Gastroesophageal sphincter (tissue), 4 donors: ENCODE data around the gene IQSEC1. TPM values are rescaled to one million over a fixed set of nuclear protein-coding genes. Genes with fewer than 3 reads are reported as not detected.

Experiments
- ATAC-seq: fragments of 150-250 bp; one replicate; pipeline ENCODE4 v1.9.1; 2016; ENCODE audit warnings: mild to moderate bottlenecking, moderate library complexity
- H3K27ac ChIP-seq, 4 donors: fragments of 200-600 bp; sonication (generic) in 3 of 4; 1 replicate in 3 of 4; 2 replicates in 1 of 4; pipeline ENCODE4 v1.5.1; 2016 to 2019
- H3K27me3 ChIP-seq: fragments of 200-600 bp; sonication (generic); one replicate; pipeline ENCODE4 v1.5.1; 2019
- H3K36me3 ChIP-seq, 2 donors: fragments of 200-600 bp; sonication (generic); one replicate each; pipeline ENCODE4 v1.5.1; 2019; ENCODE audit warnings: control low read depth in 1 of 2
- H3K4me1 ChIP-seq, 3 donors: fragments of 200-600 bp; sonication (generic); 1 replicate in 2 of 3; 2 replicates in 1 of 3; pipeline ENCODE4 v1.5.1; 2016 to 2019; ENCODE audit warnings: control low read depth in 2 of 3
- H3K4me3 ChIP-seq, 2 donors: fragments of 200-600 bp; sonication (generic); one replicate each; pipeline ENCODE4 v1.5.1; 2019; ENCODE audit warnings: mild to moderate bottlenecking in 1 of 2, moderate library complexity in 1 of 2
- H3K9me3 ChIP-seq, 3 donors: fragments of 200-600 bp; sonication (generic); one replicate each; pipeline ENCODE4 v1.5.1; 2017 to 2019; ENCODE audit warnings: control low read depth in 2 of 3
- EP300 ChIP-seq: sonication (generic); formaldehyde crosslinking; IDR thresholded peaks from one replicate; pipeline ENCODE4 v1.6.1; 2017; ENCODE audit warnings: antibody characterized with exemption, mild to moderate bottlenecking
- POLR2A ChIP-seq, 2 donors: fragments of 450-650 bp; IDR thresholded peaks; one replicate each; pipeline ENCODE4 v1.6.1; 2017; ENCODE audit warnings: antibody characterized with exemption in 2 of 2, mild to moderate bottlenecking in 2 of 2, moderate library complexity in 1 of 2
- POLR2AphosphoS5 ChIP-seq: sonication (generic); formaldehyde crosslinking; IDR thresholded peaks from one replicate; pipeline ENCODE4 v1.6.1; 2017; ENCODE audit warnings: antibody characterized with exemption
- WGBS, 2 donors: methylation state at CpG; one replicate each; pipeline ENCODE4 v1.1.5; 2018; ENCODE audit warnings: low coverage in 1 of 2; 5-methylcytosine and 5-hydroxymethylcytosine counted together
- total RNA-seq, 4 donors: library from RNA; depleted of rRNA; stranded (reverse); fragments of >200 nt; gene quantifications; one replicate each; pipeline ENCODE4 v1.1.0, GENCODE V29; 2016
- TF ChIP-seq, protein P1 (sequence below), 4 experiments: fragments of 200-600 bp in 2 of 4; fragments of 450-650 bp in 2 of 4; sonication (generic) in 1 of 4; IDR thresholded peaks; one replicate each; pipeline ENCODE4 v1.5.1; 2017 to 2019; ENCODE audit warnings: antibody characterized with exemption in 4 of 4, mild to moderate bottlenecking in 2 of 4, moderate library complexity in 2 of 4

The IQSEC1 gene
- total RNA-seq, 4 donors from 2014 or later: 49.5 to 104 (median 61.7) TPM

DNA sequence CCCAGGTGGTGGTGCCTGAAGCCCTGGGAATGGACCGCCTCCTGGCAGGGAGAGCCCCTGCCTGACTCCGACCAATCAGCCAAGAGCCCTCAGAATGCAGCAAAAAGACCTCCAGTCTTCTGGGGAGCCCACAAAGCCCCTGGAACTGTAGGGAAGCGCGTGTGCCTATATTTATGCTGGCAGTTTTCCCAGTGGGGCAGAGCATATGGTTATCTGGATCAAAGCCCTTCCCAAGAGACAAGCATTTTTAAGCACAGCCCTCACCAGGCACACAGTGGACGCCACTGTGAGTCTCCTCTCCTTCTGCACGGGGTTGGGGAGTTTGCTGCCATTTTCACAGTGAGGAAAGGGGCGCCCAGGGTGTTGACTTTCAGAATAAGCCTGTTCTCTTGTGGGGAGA lies 150.9 kb downstream of the IQSEC1 start:
- no peaks in the 10 kb centered on the region for H3K27me3 ChIP-seq
- TF ChIP-seq EP300: no peak
- TF ChIP-seq POLR2AphosphoS5: no peak
- no peak for TF ChIP-seq POLR2A (IDR thresholded peaks at IDR 0.05)
- TF ChIP-seq, protein P1, sequence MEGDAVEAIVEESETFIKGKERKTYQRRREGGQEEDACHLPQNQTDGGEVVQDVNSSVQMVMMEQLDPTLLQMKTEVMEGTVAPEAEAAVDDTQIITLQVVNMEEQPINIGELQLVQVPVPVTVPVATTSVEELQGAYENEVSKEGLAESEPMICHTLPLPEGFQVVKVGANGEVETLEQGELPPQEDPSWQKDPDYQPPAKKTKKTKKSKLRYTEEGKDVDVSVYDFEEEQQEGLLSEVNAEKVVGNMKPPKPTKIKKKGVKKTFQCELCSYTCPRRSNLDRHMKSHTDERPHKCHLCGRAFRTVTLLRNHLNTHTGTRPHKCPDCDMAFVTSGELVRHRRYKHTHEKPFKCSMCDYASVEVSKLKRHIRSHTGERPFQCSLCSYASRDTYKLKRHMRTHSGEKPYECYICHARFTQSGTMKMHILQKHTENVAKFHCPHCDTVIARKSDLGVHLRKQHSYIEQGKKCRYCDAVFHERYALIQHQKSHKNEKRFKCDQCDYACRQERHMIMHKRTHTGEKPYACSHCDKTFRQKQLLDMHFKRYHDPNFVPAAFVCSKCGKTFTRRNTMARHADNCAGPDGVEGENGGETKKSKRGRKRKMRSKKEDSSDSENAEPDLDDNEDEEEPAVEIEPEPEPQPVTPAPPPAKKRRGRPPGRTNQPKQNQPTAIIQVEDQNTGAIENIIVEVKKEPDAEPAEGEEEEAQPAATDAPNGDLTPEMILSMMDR (IDR thresholded peaks at IDR 0.05): no peak
- no peak overlapping the region for H3K27ac ChIP-seq
- H3K36me3 ChIP-seq: peaks cover 0 to 96% of the 10 kb centered on the region in 2 donors
- H3K4me3 ChIP-seq: no peak overlapping the region
- WGBS, 2 donors: 75 to 100% methylated on average over 2 to 3 of the region's 7 CpGs
- H3K9me3 ChIP-seq: no peaks in the 10 kb centered on the region
- ATAC-seq: no peak
- H3K4me1 ChIP-seq: peaks cover 0 to 32% (median 5%) of the 10 kb centered on the region in 3 donors

DNA sequence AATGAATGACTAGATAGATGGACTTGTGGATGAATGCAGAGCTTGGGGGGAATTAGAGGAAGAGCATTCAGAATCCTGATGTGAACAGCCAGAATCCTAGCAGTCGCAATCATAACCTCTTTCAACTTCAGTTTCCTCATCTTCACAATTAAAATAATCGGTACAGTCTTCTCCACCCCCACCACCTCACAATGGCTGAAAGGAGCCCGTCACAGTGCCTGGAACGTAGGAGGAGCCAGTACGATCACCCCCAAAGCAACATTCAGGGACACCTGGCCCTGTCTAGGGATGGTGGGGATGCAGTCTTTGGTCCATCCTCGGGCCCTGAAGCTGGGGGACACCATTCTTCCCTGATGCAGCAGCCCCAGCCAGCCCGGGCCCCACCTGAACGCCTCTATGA lies 151.5 kb downstream of the IQSEC1 start:
- Histone ChIP-seq H3K4me1 (peaks cover 0 to 26% (median 5%) of the 10 kb centered on the region in 3 donors), H3K27me3 (no peaks in the 10 kb centered on the region), H3K36me3 (peaks cover 0 to 100% of the 10 kb centered on the region in 2 donors), H3K4me3 (no peak overlapping the region), H3K27ac (no peak overlapping the region), H3K9me3 (no peaks in the 10 kb centered on the region)
- WGBS, 2 donors: 90% methylated on average over 6 of the region's 8 CpGs; no CpG with 5 or more reads in 1 of the 2 donors
- no peak for ATAC-seq
- TF ChIP-seq, protein P1 (IDR thresholded peaks at IDR 0.05): no peak
- TF ChIP-seq POLR2AphosphoS5 (no peak), EP300 (no peak), POLR2A (IDR thresholded peaks at IDR 0.05) (no peak)

- 100% methylated on average over 1 of the region's 9 CpGs; no CpG with 5 or more reads in 1 of the 2 donors for WGBS, 2 donors
- H3K27me3 ChIP-seq: no peaks in the 10 kb centered on the region
- no peak overlapping the region for H3K4me3 ChIP-seq
- H3K27ac ChIP-seq: no peak overlapping the region
- H3K36me3 ChIP-seq: peaks cover 0 to 100% of the 10 kb centered on the region in 2 donors
- H3K4me1 ChIP-seq: peaks cover 0 to 24% (median 5%) of the 10 kb centered on the region in 3 donors
- no peaks in the 10 kb centered on the region for H3K9me3 ChIP-seq
- no peak for ATAC-seq
- TF ChIP-seq POLR2AphosphoS5 (no peak), EP300 (no peak), POLR2A (IDR thresholded peaks at IDR 0.05) (no peak)
- TF ChIP-seq, protein P1 (IDR thresholded peaks at IDR 0.05): no peak
Observed at GRCh38 chr3:12920967-12921366, 152.3 kb downstream of the IQSEC1 start.

GRCh38 chr3:12919205-12919604 lies 154.0 kb downstream of the IQSEC1 start:
- no peaks in the 10 kb centered on the region for H3K9me3 ChIP-seq
- no peak for ATAC-seq
- H3K36me3 ChIP-seq: peaks cover 0 to 100% of the 10 kb centered on the region in 2 donors
- TF ChIP-seq POLR2AphosphoS5 (no peak), POLR2A (IDR thresholded peaks at IDR 0.05) (no peak), EP300 (no peak)
- TF ChIP-seq, protein P1 (IDR thresholded peaks at IDR 0.05): no peak
- no peak overlapping the region for H3K27ac ChIP-seq
- peaks cover 0 to 21% (median 5%) of the 10 kb centered on the region in 3 donors for H3K4me1 ChIP-seq
- WGBS, 2 donors: 60 to 84% methylated on average over 1 to 3 of the region's 10 CpGs
- H3K27me3 ChIP-seq: no peaks in the 10 kb centered on the region
- no peak overlapping the region for H3K4me3 ChIP-seq

DNA sequence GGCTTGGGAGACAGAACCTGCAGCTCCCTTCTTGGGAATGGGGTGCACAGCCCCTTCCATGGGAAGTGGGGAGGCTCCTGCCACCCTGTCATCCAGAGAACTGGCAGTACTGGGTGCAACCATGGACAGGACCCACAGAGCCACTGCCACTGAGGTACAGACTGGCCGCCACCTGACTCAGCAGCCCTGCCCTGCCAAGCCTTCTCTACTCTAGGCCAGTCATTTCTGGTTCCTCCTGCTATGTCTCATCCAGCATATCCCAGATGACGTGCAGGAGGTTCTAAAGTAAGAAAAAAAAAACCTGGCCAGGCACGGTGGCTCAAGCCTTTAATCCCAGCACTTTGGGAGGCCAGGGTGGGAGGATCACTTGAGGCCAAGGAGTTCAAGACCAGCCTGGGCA lies 155.0 kb downstream of the IQSEC1 start:
- Histone ChIP-seq H3K27me3 (no peaks in the 10 kb centered on the region), H3K9me3 (no peaks in the 10 kb centered on the region), H3K4me3 (no peak overlapping the region), H3K36me3 (peaks cover 0 to 100% of the 10 kb centered on the region in 2 donors), H3K4me1 (peaks cover 0 to 12% (median 5%) of the 10 kb centered on the region in 3 donors), H3K27ac (no peak overlapping the region)
- ATAC-seq: no peak
- TF ChIP-seq EP300 (no peak), POLR2AphosphoS5 (no peak), POLR2A (IDR thresholded peaks at IDR 0.05) (no peak)
- TF ChIP-seq, protein P1 (IDR thresholded peaks at IDR 0.05): no peak
- 20 to 69% methylated on average over 1 to 3 of the region's 3 CpGs for WGBS, 2 donors
